Measurements from ENCODE around the gene SS18.

- TF ChIP-seq ZNF70 (CRISPR knock-in tag; IDR thresholded peaks at IDR 0.05): no peak
- no peak for TF ChIP-seq ISL1 (CRISPR knock-in tag; IDR thresholded peaks at IDR 0.05)
- TF ChIP-seq PATZ1 (CRISPR knock-in tag; IDR thresholded peaks at IDR 0.05; ENCODE audit: borderline replicate concordance): no peak
- TF ChIP-seq POU6F1 (CRISPR knock-in tag; IDR thresholded peaks at IDR 0.05; ENCODE audit: borderline replicate concordance, low read depth): no peak
- TF ChIP-seq ZNF8 (CRISPR knock-in tag; IDR thresholded peaks at IDR 0.05): no peak
- TF ChIP-seq CREB5 (CRISPR knock-in tag; IDR thresholded peaks at IDR 0.05; ENCODE audit: low read depth): no peak
- no peak for TF ChIP-seq ZFP3 (CRISPR knock-in tag; IDR thresholded peaks at IDR 0.05)
These were observed 6.4 kb upstream of the SS18 start for GRCh38 chr18:26096852-26097251.

All from SK-N-SH treated with all-trans-retinoic acid at 6 μM for 48 hours (cell line).